PC-3 (cell line): ENCODE measurements around the gene LRRC45. TPM values are rescaled to one million over a fixed set of nuclear protein-coding genes. Genes with fewer than 3 reads are reported as not detected.

Experiments used
- ATAC-seq: fragments of 200-7000 bp; cut with Tn5 transposase; 2 replicates; pipeline ENCODE4 v1.9.1; 2020; ENCODE audit warnings: mild to moderate bottlenecking, moderate library complexity
- BruUV-seq: library from RNA; stranded (reverse); fragments of 400-500 nt; replicated peaks from 2 replicates; lab custom pipeline; 2021; lab: Mats Ljungman, UMichigan
- CTCF ChIA-PET: fragments of 300-600 bp; sonication (Branson Sonifier 250); formaldehyde crosslinking; loops from one replicate; lab custom pipeline; 2022; ENCODE audit warnings: antibody characterized with exemption; lab: Charles Lee
- POLR2A ChIA-PET: fragments of 300-600 bp; sonication (Branson Sonifier 250); formaldehyde crosslinking; loops from one replicate; lab custom pipeline; 2022; ENCODE audit warnings: antibody characterized with exemption; ENCODE audit not compliant: unreplicated experiment; lab: Charles Lee
- DNase-seq: peaks from one replicate; pipeline ENCODE4 v3.0.0-alpha.2; 2015
- H2AFZ ChIP-seq: fragments of 300-600 bp; sonication (generic); 2 replicates; pipeline ENCODE4 v1.6.0; 2016; ENCODE audit warnings: antibody characterized with exemption, low read length
- H3F3A ChIP-seq: fragments of 300-600 bp; sonication (generic); one replicate; pipeline ENCODE4 v1.6.0; 2017; ENCODE audit warnings: antibody characterized with exemption, low read length, control low read depth, mild to moderate bottlenecking; ENCODE audit not compliant: unreplicated experiment
- H3K27ac ChIP-seq: fragments of 300-600 bp; sonication (generic); 2 replicates; pipeline ENCODE4 v1.5.1; 2016; ENCODE audit warnings: mild to moderate bottlenecking, low read length
- H3K27me3 ChIP-seq: fragments of 300-600 bp; sonication (generic); 2 replicates; pipeline ENCODE4 v1.6.1; 2016; ENCODE audit warnings: low read length, mixed read lengths
- H3K36me3 ChIP-seq: fragments of 300-600 bp; sonication (generic); 2 replicates; pipeline ENCODE4 v1.6.1; 2016; ENCODE audit warnings: low read depth, mixed run types, low read length, mixed read lengths
- H3K4me1 ChIP-seq: fragments of 300-600 bp; sonication (generic); 2 replicates; pipeline ENCODE4 v1.5.1; 2016; ENCODE audit warnings: low read length; ENCODE audit not compliant: insufficient read depth
- H3K4me2 ChIP-seq: fragments of 300-600 bp; sonication (generic); 2 replicates; pipeline ENCODE4 v1.6.0; 2016; ENCODE audit warnings: low read length
- H3K4me3 ChIP-seq: fragments of 300-600 bp; sonication (generic); 2 replicates; pipeline ENCODE4 v1.5.1; 2016; ENCODE audit warnings: mild to moderate bottlenecking, low read length, mixed read lengths
- H3K79me2 ChIP-seq: fragments of 300-600 bp; sonication (generic); 2 replicates; pipeline ENCODE4 v1.6.1; 2017; ENCODE audit warnings: low read length, mixed read lengths
- H3K9ac ChIP-seq: fragments of 300-600 bp; sonication (generic); 2 replicates; pipeline ENCODE4 v1.6.0; 2016; ENCODE audit warnings: mild to moderate bottlenecking, low read length
- H3K9me2 ChIP-seq: fragments of 300-600 bp; sonication (generic); replicated peaks from 2 replicates; pipeline ENCODE4 v1.6.1; 2016; ENCODE audit warnings: mixed run types, low read length, mixed read lengths
- H3K9me3 ChIP-seq: fragments of 300-600 bp; sonication (generic); 2 replicates; pipeline ENCODE4 v1.6.1; 2016; ENCODE audit warnings: low read length, mixed read lengths
- H4K20me1 ChIP-seq: fragments of 300-600 bp; sonication (generic); 2 replicates; pipeline ENCODE4 v1.6.1; 2016; ENCODE audit warnings: low read length, mixed read lengths
- EZH2 ChIP-seq: fragments of 300-600 bp; sonication (generic); IDR thresholded peaks from one replicate; pipeline ENCODE4 v1.6.1; 2017; ENCODE audit warnings: antibody characterized with exemption, mild to moderate bottlenecking, low read length; ENCODE audit not compliant: unreplicated experiment
- EZH2phosphoT487 ChIP-seq: fragments of 300-600 bp; sonication (generic); IDR thresholded peaks from 2 replicates; pipeline ENCODE4 v1.6.1; 2018; ENCODE audit warnings: mild to moderate bottlenecking, antibody characterized with exemption, low read length, borderline replicate concordance
- intact Hi-C: fragments of 100-400 bp; cut with micrococcal nuclease; formaldehyde crosslinking; loops from 2 replicates; pipeline ENCODE4 v1.9.0; 2023
- total RNA-seq: library from RNA; depleted of rRNA; stranded (reverse); fragments of >200 nt; gene quantifications from 2 replicates; pipeline ENCODE4 v1.2.3, GENCODE V29; 2014
- TF ChIP-seq, protein P1 (sequence below): fragments of 300-600 bp; sonication (generic); conservative IDR thresholded peaks from 2 replicates; pipeline ENCODE4 v1.5.1; 2017; ENCODE audit warnings: antibody characterized with exemption, low read depth, mild to moderate bottlenecking, low read length

LRRC45 gene
- total RNA-seq, 1 experiment from 2014 or later, result 71.5 TPM

DNA sequence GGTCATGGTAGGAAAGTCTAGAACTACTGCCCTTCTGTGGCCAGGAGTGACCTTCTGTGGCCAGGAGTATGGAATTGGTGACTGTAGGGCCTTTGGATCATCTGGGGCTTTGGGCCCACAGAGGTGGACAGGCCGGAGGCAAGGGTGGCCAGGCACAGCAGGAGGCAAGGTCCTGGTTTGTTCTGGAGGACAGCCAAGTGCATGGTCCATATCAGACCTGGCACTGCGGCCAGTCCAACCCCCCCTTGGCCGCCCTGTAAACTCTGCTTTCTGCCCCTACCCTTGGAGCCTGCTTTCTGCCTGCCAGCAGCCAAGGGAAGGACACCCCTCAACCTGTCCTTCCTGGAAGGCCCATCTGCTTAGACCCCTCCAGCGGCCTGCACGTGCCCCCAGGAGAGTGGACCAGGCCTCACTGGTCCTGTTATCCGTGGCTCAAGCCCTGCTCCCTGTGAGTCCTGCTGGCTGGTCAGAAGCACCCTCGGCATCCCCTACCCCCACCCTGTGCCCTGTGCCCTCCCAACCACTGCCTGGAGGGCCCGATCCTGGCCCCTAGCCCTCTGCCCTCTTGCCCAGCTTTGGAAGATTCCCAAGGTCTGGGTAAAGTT, 16.7 kb downstream of the LRRC45 start:
- H3K27me3 ChIP-seq, result no peaks in the 10 kb centered on the region
- peaks cover 17% of the 10 kb centered on the region for H3K79me2 ChIP-seq
- BruUV-seq, result no TSS peak
- no peak overlapping the region for H3K4me3 ChIP-seq
- H3K9me2 ChIP-seq, result no peaks in the 10 kb centered on the region
- peaks cover 8% of the 10 kb centered on the region; the same call in 1 of the 2 replicates for H4K20me1 ChIP-seq
- DNase-seq (no peak), ATAC-seq (no peak)
- TF ChIP-seq, protein P1, sequence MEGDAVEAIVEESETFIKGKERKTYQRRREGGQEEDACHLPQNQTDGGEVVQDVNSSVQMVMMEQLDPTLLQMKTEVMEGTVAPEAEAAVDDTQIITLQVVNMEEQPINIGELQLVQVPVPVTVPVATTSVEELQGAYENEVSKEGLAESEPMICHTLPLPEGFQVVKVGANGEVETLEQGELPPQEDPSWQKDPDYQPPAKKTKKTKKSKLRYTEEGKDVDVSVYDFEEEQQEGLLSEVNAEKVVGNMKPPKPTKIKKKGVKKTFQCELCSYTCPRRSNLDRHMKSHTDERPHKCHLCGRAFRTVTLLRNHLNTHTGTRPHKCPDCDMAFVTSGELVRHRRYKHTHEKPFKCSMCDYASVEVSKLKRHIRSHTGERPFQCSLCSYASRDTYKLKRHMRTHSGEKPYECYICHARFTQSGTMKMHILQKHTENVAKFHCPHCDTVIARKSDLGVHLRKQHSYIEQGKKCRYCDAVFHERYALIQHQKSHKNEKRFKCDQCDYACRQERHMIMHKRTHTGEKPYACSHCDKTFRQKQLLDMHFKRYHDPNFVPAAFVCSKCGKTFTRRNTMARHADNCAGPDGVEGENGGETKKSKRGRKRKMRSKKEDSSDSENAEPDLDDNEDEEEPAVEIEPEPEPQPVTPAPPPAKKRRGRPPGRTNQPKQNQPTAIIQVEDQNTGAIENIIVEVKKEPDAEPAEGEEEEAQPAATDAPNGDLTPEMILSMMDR, result no peak
- TF ChIP-seq EZH2phosphoT487 (no peak), EZH2 (no peak)
- H3K9me3 ChIP-seq, result no peaks in the 10 kb centered on the region
- no peaks in the 10 kb centered on the region for H3K36me3 ChIP-seq
- intact Hi-C loops, result loop anchor here (5.0 kb wide), 1 partner anchor 58 kb away; the partner anchor contains the start of gene FASN
- H2AFZ ChIP-seq, result no peak overlapping the region
- H3K9ac ChIP-seq, result no peak overlapping the region
- ChIA-PET POLR2A (no interaction called here), CTCF (no interaction called here)
- H3K4me2 ChIP-seq, result no peak overlapping the region
- H3F3A ChIP-seq, result no peaks in the 10 kb centered on the region
- H3K27ac ChIP-seq, result no peak overlapping the region
- peaks cover 21% of the 10 kb centered on the region for H3K4me1 ChIP-seq

DNA sequence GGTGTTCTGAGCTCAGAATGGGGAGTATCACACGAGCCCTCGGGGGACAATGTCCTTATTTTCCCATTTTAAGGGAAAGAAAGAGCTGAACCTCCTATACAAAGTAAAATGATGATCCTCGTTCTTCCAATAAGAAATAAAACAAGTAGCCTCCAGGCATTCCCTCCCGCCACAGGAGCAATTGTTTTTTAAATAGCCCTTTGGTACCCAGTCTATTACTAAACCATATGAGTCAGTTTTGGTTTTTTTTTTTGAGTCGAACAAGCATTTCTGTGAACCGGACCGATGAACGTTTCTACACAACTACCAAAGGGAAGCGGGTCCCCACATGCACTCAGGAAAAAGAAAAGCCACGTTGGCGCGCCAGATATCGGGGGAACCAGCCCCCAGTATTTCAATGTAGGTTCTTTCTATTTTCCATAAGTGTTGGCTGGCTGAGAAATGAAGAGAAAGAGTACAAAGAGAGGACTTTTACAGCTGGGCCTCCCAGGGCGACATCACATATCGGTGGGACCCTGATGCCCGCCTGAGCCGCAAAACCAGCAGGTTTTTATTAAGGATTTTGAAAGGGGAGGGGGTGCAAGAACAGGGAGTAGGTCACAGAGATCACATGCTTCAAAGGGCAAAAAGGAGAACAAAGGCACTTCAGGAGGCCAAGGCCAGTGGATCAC, 18.2 kb downstream of the LRRC45 start:
- CTCF ChIA-PET, result no interaction called here

More for the DNA sequence above, 18.2 kb downstream of the LRRC45 start:
- ATAC-seq, result no peak
- Histone ChIP-seq H3K4me1 (peaks cover 9% of the 10 kb centered on the region), H3K9me2 (no peaks in the 10 kb centered on the region), H3K9ac (no peak overlapping the region), H3K27me3 (no peaks in the 10 kb centered on the region), H3F3A (no peaks in the 10 kb centered on the region), H3K4me2 (peak overlapping the region; percentile 26; the same call in 1 of the 2 replicates), H3K27ac (no peak overlapping the region), H2AFZ (no peak overlapping the region), H3K79me2 (peaks cover 8% of the 10 kb centered on the region), H4K20me1 (peaks cover 6% of the 10 kb centered on the region; the same call in 1 of the 2 replicates), H3K4me3 (no peak overlapping the region), H3K36me3 (no peaks in the 10 kb centered on the region), H3K9me3 (no peaks in the 10 kb centered on the region)
- DNase-seq, result peak; percentile 66
- no TSS peak for BruUV-seq
- no peak for TF ChIP-seq EZH2phosphoT487
- no peak for TF ChIP-seq EZH2
- TF ChIP-seq, protein P1, result no peak
- POLR2A ChIA-PET, result no interaction called here
- intact Hi-C loops, result no loop called here
